KMS-11 (cell line): ENCODE measurements around the gene ADGRG2.

ENCODE experiments used
- H2AFZ ChIP-seq: fragments of 200-600 bp; sonication (generic); 2 replicates; pipeline ENCODE4 v1.6.1; 2016; ENCODE audit warnings: antibody characterized with exemption, mixed run types, low read depth
- H3K27ac ChIP-seq: fragments of 200-600 bp; sonication (generic); 2 replicates; pipeline ENCODE4 v1.6.1; 2016; ENCODE audit warnings: mild to moderate bottlenecking, mixed run types
- H3K27me3 ChIP-seq: fragments of 200-600 bp; sonication (generic); 2 replicates; pipeline ENCODE4 v1.6.1; 2017; ENCODE audit warnings: mild to moderate bottlenecking, low read depth, mixed run types, moderate library complexity; ENCODE audit not compliant: insufficient read depth
- H3K36me3 ChIP-seq: fragments of 200-600 bp; sonication (generic); 2 replicates; pipeline ENCODE4 v1.6.1; 2017; ENCODE audit warnings: mild to moderate bottlenecking, mixed run types; ENCODE audit not compliant: insufficient read depth
- H3K4me1 ChIP-seq: fragments of 200-600 bp; sonication (generic); 2 replicates; pipeline ENCODE4 v1.6.1; 2016; ENCODE audit warnings: mild to moderate bottlenecking, low read depth, mixed run types; ENCODE audit not compliant: poor library complexity, severe bottlenecking
- H3K4me2 ChIP-seq: fragments of 200-600 bp; sonication (generic); 2 replicates; pipeline ENCODE4 v1.7.0; 2016; ENCODE audit warnings: mild to moderate bottlenecking, mixed run types
- H3K4me3 ChIP-seq: fragments of 200-600 bp; sonication (generic); IDR thresholded peaks from 2 replicates; pipeline ENCODE4 v1.6.1; 2017; ENCODE audit warnings: low read depth, low read length, mixed read lengths; ENCODE audit not compliant: insufficient read depth
- H3K79me2 ChIP-seq: fragments of 200-600 bp; sonication (generic); 2 replicates; pipeline ENCODE4 v1.6.1; 2016; ENCODE audit warnings: low read depth, mixed run types; ENCODE audit not compliant: insufficient read depth
- H3K9ac ChIP-seq: fragments of 200-600 bp; sonication (generic); 2 replicates; pipeline ENCODE4 v1.6.1; 2016; ENCODE audit warnings: mild to moderate bottlenecking, mixed run types
- H4K20me1 ChIP-seq: fragments of 200-600 bp; sonication (generic); 2 replicates; pipeline ENCODE4 v1.6.1; 2016; ENCODE audit warnings: mild to moderate bottlenecking, mixed run types; ENCODE audit not compliant: insufficient read depth
- CTCF ChIP-seq: fragments of 200-600 bp; sonication (generic); conservative IDR thresholded peaks from 2 replicates; pipeline ENCODE4 v1.6.1; 2017; ENCODE audit warnings: low read depth, mild to moderate bottlenecking, antibody characterized with exemption, low read length, moderate library complexity, mixed read lengths

ADGRG2 gene

GRCh38 chrX:19152762-19153161 is 30.5 kb upstream of the ADGRG2 start:
- Histone ChIP-seq H4K20me1 (no peaks in the 10 kb centered on the region), H3K4me2 (no peak overlapping the region), H2AFZ (no peak overlapping the region), H3K36me3 (no peaks in the 10 kb centered on the region), H3K4me3 (no peak overlapping the region), H3K27ac (no peak overlapping the region), H3K9ac (no peak overlapping the region), H3K4me1 (no peaks in the 10 kb centered on the region), H3K27me3 (no peaks in the 10 kb centered on the region), H3K79me2 (no peaks in the 10 kb centered on the region)
- no peak for TF ChIP-seq CTCF

- Histone ChIP-seq H3K4me3 (no peak overlapping the region), H2AFZ (no peak overlapping the region), H3K4me1 (no peaks in the 10 kb centered on the region), H3K9ac (no peak overlapping the region), H3K4me2 (no peak overlapping the region), H3K79me2 (no peaks in the 10 kb centered on the region), H4K20me1 (no peaks in the 10 kb centered on the region), H3K27me3 (no peaks in the 10 kb centered on the region), H3K27ac (no peak overlapping the region), H3K36me3 (no peaks in the 10 kb centered on the region)
- TF ChIP-seq CTCF, result no peak
Observed at GRCh38 chrX:19137067-19137466, 14.8 kb upstream of the ADGRG2 start.

GRCh38 chrX:19133784-19134183 is 11.5 kb upstream of the ADGRG2 start:
- no peaks in the 10 kb centered on the region for H3K27me3 ChIP-seq

GRCh38 chrX:19133231-19133630 is 11.0 kb upstream of the ADGRG2 start:
- H3K36me3 ChIP-seq, result no peaks in the 10 kb centered on the region
- H2AFZ ChIP-seq, result no peak overlapping the region
- H3K27ac ChIP-seq, result no peak overlapping the region
- H3K4me3 ChIP-seq, result no peak overlapping the region
- H3K4me2 ChIP-seq, result no peak overlapping the region
- H3K79me2 ChIP-seq, result no peaks in the 10 kb centered on the region
- H3K9ac ChIP-seq, result no peak overlapping the region
- H3K27me3 ChIP-seq, result no peaks in the 10 kb centered on the region
- H4K20me1 ChIP-seq, result no peaks in the 10 kb centered on the region
- H3K4me1 ChIP-seq, result no peaks in the 10 kb centered on the region
- TF ChIP-seq CTCF, result no peak

More at GRCh38 chrX:19133784-19134183, 11.5 kb upstream of the ADGRG2 start:
- H3K27ac ChIP-seq, result no peak overlapping the region
- H3K4me3 ChIP-seq, result no peak overlapping the region
- H3K4me2 ChIP-seq, result no peak overlapping the region
- no peaks in the 10 kb centered on the region for H3K79me2 ChIP-seq
- no peak overlapping the region for H3K9ac ChIP-seq
- H3K36me3 ChIP-seq, result no peaks in the 10 kb centered on the region
- no peaks in the 10 kb centered on the region for H3K4me1 ChIP-seq
- no peak overlapping the region for H2AFZ ChIP-seq
- H4K20me1 ChIP-seq, result no peaks in the 10 kb centered on the region
- TF ChIP-seq CTCF, result no peak
